Activated naive CD8-positive, alpha-beta T cell treated with anti-CD3 and anti-CD28 coated beads, Interleukin-2, amount 50 U/mL, for 24 hours (primary cell): ENCODE results near the gene SCRT2.

Experiments
- ATAC-seq: fragments of 150-1000 bp; cut with Tn5 transposase; one replicate; pipeline ENCODE4 v1.10.0; 2021
- DNase-seq: peaks from one replicate; pipeline ENCODE4 v3.0.0; 2021
- H3K27ac Mint-ChIP-seq: one replicate; pipeline ENCODE4 v1.8.0; 2021; ENCODE audit warnings: mild to moderate bottlenecking, mixed read lengths
- H3K27me3 Mint-ChIP-seq: one replicate; pipeline ENCODE4 v1.8.0; 2021; ENCODE audit warnings: mixed read lengths
- H3K36me3 Mint-ChIP-seq: one replicate; pipeline ENCODE4 v1.8.0; 2021; ENCODE audit warnings: low read depth, mixed read lengths
- H3K4me1 Mint-ChIP-seq: one replicate; pipeline ENCODE4 v1.8.0; 2021; ENCODE audit warnings: mixed read lengths
- H3K4me3 Mint-ChIP-seq: one replicate; pipeline ENCODE4 v1.8.0; 2021; ENCODE audit warnings: mild to moderate bottlenecking, moderate library complexity, mixed read lengths
- H3K9me3 Mint-ChIP-seq: one replicate; pipeline ENCODE4 v1.8.0; 2021; ENCODE audit warnings: mixed read lengths

The SCRT2 gene

DNA sequence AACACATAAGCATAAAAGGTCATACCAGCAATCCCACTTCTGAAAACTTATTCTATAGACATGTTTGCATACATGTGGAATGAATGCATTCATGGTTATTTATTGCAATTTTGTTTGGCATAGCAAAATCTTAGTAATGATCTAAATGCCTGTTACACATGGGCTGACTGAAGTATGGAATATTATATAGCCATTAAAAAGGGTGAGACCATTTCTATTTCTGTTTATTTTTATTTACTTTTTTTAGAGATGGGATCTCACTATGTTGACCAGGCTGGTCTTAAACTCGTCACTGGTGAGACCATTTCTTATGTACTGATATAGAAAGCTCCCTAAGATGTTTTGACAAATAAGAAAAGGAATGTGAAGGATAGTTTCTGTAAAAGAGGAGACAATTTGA, 14.3 kb upstream of the SCRT2 start:
- no peak for ATAC-seq

DNA sequence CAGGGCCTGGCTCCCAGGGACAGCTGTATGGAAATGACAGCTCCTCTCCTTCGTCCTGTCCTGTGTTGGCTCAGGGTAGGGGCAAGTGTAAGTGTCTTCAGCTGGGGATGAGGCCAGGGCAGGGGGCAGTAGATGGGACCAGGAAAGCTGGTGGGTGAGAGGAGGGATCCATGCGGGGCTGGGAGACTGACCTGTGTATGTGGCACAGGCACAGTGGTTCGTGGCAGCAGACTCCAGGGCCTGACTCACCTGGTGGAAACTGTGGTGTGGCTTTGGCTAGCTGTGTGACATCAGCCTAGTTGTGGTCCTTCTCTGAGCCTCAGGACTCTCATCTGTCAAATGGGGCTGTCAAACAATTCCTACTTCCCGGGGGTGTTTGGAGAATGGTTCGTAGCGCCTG, 13.7 kb upstream of the SCRT2 start:
- H3K4me1 Mint-ChIP-seq: no peaks in the 10 kb centered on the region
- H3K36me3 Mint-ChIP-seq: no peaks in the 10 kb centered on the region
- ATAC-seq: peak; percentile 61
- no peak for DNase-seq
- H3K9me3 Mint-ChIP-seq: no peaks in the 10 kb centered on the region
- H3K27me3 Mint-ChIP-seq: peaks cover 17% of the 10 kb centered on the region
- H3K27ac Mint-ChIP-seq: no peak overlapping the region
- no peak overlapping the region for H3K4me3 Mint-ChIP-seq

More for the DNA sequence above, 14.3 kb upstream of the SCRT2 start:
- Mint-ChIP-seq H3K9me3 (no peaks in the 10 kb centered on the region), H3K27me3 (peaks cover 17% of the 10 kb centered on the region), H3K36me3 (no peaks in the 10 kb centered on the region), H3K4me3 (no peak overlapping the region), H3K27ac (no peak overlapping the region), H3K4me1 (no peaks in the 10 kb centered on the region)
- DNase-seq: no peak

DNA sequence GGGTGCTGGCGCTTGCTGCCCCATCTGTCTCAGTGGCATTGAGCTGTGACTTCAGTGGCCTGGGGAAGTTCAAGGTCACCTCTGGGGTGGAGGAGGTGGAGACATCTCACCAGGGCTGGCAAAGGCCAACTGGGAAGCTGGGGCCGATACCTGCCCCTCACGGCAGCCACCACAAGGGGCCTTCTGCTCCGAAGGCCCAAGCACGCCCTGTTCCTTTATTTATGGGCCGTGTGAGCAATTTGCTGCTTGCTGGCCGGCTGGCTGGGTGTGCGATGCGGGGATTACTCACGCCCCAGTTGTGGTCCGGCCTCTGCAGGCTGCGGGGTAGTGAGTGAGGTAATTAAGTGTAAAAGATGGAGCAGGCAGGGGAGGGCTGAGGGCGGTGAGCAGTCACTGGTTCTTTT, 13.2 kb upstream of the SCRT2 start:
- H3K4me3 Mint-ChIP-seq: no peak overlapping the region
- no peaks in the 10 kb centered on the region for H3K9me3 Mint-ChIP-seq
- ATAC-seq (no peak), DNase-seq (no peak)
- no peaks in the 10 kb centered on the region for H3K36me3 Mint-ChIP-seq
- H3K4me1 Mint-ChIP-seq: no peaks in the 10 kb centered on the region
- H3K27ac Mint-ChIP-seq: no peak overlapping the region
- H3K27me3 Mint-ChIP-seq: peaks cover 17% of the 10 kb centered on the region

DNA sequence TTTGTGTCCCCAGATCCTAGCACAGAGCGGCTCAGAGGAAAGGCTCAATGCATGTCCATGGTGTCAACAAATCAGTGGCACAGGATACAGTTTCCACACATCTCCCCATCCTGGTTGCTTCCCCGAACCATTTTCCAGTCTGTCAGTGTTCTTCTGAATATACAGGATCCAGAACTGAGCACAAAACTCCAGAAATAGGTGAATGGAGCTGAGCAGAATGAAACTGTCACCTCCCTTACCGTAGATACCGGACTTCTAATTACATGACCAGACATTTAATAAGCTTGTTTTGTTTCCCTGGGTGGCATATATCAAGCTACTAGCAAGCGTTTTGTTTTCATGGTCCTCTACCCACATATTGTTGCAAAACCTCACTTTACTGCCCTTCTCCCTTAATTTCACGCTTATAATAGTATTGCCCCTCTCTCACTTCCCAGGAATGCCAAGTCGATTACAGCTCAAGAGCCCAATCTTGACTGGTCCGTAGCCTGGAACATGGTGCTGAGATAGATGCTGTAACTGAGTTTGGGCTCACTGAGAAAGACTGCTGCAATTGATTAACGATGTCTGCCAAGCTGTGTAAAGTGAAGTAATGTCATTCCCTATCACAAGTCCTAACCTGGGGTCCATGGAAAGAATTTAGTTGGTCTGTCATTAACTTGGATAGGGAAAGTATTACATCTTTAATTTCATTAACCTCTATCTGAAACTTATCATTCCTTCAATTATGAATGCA, 12.0 kb upstream of the SCRT2 start:
- DNase-seq: no peak
- H3K4me3 Mint-ChIP-seq: no peak overlapping the region

DNA sequence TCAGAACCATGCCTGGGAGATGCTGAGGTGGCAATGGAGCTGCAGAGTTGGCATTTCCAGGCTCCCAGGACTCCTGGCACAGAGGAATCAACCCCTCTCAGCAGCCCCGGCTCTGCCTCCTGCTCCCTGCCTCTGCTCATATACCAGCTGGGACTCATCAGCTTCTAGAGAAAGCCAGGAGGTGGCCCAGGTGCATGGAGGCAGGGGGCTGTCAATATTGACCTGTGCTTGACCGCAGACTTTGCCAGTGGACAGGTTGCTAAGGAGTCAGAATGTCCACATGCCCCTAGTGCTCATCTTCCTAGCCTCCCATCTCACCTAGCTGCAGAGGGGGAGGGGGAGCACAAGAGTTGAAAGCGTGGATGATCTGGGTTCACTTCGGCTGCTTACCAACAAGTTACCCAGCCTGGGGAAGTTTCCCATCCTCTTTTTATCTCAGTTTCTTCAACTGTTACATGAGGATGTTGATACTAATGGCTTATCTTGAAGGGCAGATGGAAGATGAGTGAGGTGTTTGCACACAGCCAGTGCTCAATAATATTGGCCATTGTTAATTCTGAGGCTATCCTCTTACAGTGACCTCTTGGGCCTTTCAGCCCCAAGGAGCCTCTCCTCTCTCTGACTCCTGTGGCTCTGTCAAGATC, 9.2 kb upstream of the SCRT2 start:
- no peak overlapping the region for H3K4me3 Mint-ChIP-seq

More for the DNA sequence above, 12.0 kb upstream of the SCRT2 start:
- no peak for ATAC-seq
- Mint-ChIP-seq H3K9me3 (no peaks in the 10 kb centered on the region), H3K27ac (no peak overlapping the region), H3K27me3 (peaks cover 17% of the 10 kb centered on the region), H3K4me1 (no peaks in the 10 kb centered on the region), H3K36me3 (no peaks in the 10 kb centered on the region)

DNA sequence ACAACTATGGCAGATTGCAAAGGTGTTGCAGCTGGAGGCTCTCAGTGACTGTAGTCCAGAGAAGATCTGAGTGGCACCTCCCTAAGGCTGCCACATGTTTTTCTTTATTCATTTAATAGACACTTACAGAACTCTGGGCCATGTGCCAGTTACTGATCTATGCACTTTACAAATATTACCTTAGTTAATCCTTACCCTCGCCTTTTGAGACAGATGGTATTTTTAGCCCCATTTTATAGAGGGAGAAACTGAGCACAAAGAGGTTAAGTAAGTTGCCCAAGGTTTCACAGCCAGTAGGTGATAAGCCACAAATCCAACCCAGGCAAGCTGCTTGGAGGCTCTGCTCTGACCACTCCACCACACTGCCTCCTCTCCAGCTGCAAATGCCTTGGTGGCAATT, 6.5 kb upstream of the SCRT2 start:
- no peaks in the 10 kb centered on the region for H3K36me3 Mint-ChIP-seq
- H3K9me3 Mint-ChIP-seq: no peaks in the 10 kb centered on the region
- H3K27ac Mint-ChIP-seq: no peak overlapping the region
- peaks cover 27% of the 10 kb centered on the region for H3K27me3 Mint-ChIP-seq
- DNase-seq: no peak
- H3K4me1 Mint-ChIP-seq: no peaks in the 10 kb centered on the region
- ATAC-seq: no peak
- H3K4me3 Mint-ChIP-seq: no peak overlapping the region

More for the DNA sequence above, 9.2 kb upstream of the SCRT2 start:
- Mint-ChIP-seq H3K27ac (no peak overlapping the region), H3K27me3 (peaks cover 17% of the 10 kb centered on the region), H3K4me1 (no peaks in the 10 kb centered on the region), H3K36me3 (no peaks in the 10 kb centered on the region), H3K9me3 (no peaks in the 10 kb centered on the region)
- ATAC-seq (no peak), DNase-seq (no peak)

DNA sequence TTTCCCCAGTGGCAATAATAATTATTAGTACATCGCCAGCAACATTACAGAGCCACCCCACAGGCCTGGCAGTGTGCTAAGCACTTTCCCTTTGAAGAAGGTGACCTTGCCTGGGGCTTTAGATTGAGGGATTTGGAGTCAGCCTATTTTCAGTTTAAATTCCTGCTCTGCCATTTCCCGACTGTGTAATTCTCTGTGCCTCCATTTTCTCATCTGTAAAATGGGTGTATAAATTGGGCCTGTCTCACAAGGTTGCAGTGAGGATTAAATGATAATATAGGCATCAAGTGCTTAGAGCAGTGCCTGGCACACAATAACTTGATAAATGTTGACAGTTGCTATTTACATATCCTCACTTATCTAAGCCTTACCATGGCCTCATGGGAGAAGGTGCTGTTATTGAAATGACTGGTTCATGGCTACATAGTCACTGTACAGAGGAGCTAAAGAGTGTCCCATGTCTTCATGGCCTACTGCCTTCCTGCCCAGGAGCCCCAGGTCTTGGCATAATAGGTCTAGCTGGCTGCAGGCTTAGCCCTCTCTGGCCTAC, 5.1 kb upstream of the SCRT2 start:
- ATAC-seq (no peak), DNase-seq (no peak)
- Mint-ChIP-seq H3K9me3 (no peaks in the 10 kb centered on the region), H3K27me3 (peaks cover 37% of the 10 kb centered on the region), H3K4me3 (no peak overlapping the region), H3K36me3 (no peaks in the 10 kb centered on the region), H3K27ac (no peak overlapping the region), H3K4me1 (peaks cover 7% of the 10 kb centered on the region)

DNA sequence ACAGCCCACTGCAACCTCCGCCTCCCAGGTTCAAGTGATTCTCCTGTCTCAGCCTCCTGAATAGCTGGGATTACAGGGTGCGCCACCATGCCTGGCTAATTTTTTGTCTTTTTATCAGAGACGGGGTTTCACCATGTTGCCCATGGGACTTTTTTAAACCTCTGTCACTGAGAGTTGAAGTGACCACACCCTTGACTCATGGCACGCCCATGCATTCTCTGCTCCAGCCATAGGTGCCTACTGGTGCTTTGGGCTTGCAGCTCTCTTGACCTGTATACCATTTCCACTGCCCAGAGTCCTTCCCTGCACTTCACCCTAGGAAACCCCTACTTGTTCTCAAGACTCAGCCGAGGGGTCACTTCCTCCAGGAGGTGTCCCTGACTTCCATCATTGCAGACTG, 2.4 kb upstream of the SCRT2 start:
- H3K27me3 Mint-ChIP-seq: peaks cover 57% of the 10 kb centered on the region
- H3K27ac Mint-ChIP-seq: no peak overlapping the region
- ATAC-seq (no peak), DNase-seq (no peak)
- peaks cover 9% of the 10 kb centered on the region for H3K4me1 Mint-ChIP-seq
- H3K36me3 Mint-ChIP-seq: no peaks in the 10 kb centered on the region
- H3K4me3 Mint-ChIP-seq: no peak overlapping the region
- H3K9me3 Mint-ChIP-seq: no peaks in the 10 kb centered on the region

DNA sequence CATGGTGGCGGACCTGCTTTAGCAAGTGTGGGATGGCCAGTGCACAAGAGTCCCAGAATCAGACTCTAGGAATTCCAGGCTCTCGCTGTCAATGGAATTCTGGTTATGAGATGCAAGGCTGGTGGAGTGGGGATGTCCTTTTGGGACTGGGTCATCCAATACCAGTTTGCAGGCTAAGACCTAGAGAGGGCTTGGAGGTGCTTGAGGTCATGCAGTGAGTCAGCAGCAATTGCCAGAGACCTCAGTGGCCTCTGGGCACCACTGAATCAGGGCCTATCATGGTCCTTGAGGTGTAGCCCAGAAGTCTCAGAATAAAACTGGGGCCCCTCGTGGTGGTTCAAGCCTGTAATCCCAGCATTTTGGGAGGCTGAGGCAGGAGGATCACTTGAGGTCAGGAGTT, 1.4 kb upstream of the SCRT2 start:
- DNase-seq (no peak), ATAC-seq (no peak)
- no peak overlapping the region for H3K4me3 Mint-ChIP-seq
- H3K36me3 Mint-ChIP-seq: no peaks in the 10 kb centered on the region
- H3K9me3 Mint-ChIP-seq: no peaks in the 10 kb centered on the region
- no peak overlapping the region for H3K27ac Mint-ChIP-seq
- H3K27me3 Mint-ChIP-seq: peaks cover 65% of the 10 kb centered on the region
- H3K4me1 Mint-ChIP-seq: peaks cover 9% of the 10 kb centered on the region

DNA sequence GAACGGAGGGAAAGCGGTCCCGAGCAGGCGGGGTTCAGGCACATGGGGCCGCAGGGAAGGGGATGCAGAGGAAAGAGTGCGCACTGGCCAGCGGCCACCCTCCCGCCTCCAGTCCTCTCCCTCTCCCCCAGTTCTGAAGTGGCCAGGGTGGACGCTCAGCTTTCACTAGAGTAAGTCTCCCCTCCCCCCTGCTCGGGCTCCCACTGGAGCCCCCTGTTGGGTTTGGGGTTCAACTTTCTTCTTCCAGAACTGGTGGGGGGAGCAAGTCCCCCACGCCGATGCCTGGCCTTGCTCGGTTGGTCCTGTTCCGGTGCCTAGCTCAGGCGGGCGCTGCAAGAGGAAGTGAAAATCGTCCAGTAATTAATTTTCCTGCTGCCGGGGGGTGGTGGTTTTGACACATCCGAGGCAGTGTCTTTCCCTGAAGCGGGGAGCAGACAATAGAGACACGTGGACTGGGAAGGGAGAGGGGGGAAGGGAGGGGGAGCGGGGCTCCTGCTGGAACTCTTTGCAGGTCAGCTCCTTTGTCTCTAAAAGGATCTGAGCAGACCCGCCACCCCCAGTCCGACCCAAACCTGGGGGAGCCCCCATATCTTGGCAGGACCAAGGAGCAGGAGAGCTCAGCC, 824 bp upstream of the SCRT2 start:
- ATAC-seq (no peak), DNase-seq (no peak)
- Mint-ChIP-seq H3K9me3 (no peaks in the 10 kb centered on the region), H3K27ac (no peak overlapping the region), H3K4me3 (no peak overlapping the region), H3K36me3 (no peaks in the 10 kb centered on the region), H3K27me3 (peaks cover 70% of the 10 kb centered on the region), H3K4me1 (peaks cover 9% of the 10 kb centered on the region)

DNA sequence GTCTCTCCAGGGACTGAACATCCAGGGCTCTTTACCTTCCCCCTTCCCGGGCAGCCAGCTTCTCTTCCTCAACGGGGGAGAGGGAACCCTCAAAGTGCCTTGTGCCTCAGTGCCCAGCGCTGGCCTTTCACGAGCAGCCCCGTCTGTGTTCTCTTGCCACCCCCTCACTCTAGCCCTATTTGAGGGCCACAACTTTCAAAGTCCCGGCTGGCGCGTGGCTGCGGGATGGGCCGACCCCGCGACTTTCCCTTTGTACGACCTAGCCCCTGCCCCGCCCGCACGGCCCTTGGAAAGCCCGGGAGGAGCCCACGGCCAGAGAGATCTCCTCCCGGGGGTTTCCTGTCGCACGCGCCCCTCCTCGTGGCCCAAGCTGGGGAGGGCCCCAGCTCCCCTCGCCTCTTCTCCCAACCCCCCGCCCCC, 559 bp downstream of the SCRT2 start:
- no peak overlapping the region for H3K27ac Mint-ChIP-seq
- no peaks in the 10 kb centered on the region for H3K36me3 Mint-ChIP-seq
- peaks cover 80% of the 10 kb centered on the region for H3K27me3 Mint-ChIP-seq
- peaks cover 9% of the 10 kb centered on the region for H3K4me1 Mint-ChIP-seq
- no peak for ATAC-seq
- no peaks in the 10 kb centered on the region for H3K9me3 Mint-ChIP-seq
- DNase-seq: no peak
- H3K4me3 Mint-ChIP-seq: no peak overlapping the region

DNA sequence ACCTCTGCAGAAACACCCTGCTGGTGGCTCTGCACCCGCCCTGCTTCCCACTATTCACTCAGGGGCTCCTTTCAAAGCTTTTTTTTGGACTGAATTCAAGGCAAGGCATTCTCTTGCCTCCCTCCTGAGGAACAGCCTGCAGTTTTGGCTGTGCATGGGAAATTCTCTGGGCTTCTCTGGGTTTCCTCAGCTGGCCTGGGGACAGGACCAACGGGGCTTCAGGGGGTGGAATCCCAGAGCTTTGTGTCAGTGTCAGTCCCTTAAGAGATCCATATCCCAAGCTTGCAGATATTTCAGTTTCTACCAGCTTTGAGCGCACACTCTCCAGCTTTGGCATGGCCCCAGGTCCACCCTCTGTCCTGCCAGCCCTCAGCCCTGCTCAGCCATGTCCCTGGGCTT, 2.0 kb downstream of the SCRT2 start:
- H3K9me3 Mint-ChIP-seq: no peaks in the 10 kb centered on the region
- no peak overlapping the region for H3K27ac Mint-ChIP-seq
- peaks cover 9% of the 10 kb centered on the region for H3K4me1 Mint-ChIP-seq
- H3K36me3 Mint-ChIP-seq: no peaks in the 10 kb centered on the region
- no peak overlapping the region for H3K4me3 Mint-ChIP-seq
- DNase-seq (no peak), ATAC-seq (no peak)
- peaks cover 72% of the 10 kb centered on the region for H3K27me3 Mint-ChIP-seq

DNA sequence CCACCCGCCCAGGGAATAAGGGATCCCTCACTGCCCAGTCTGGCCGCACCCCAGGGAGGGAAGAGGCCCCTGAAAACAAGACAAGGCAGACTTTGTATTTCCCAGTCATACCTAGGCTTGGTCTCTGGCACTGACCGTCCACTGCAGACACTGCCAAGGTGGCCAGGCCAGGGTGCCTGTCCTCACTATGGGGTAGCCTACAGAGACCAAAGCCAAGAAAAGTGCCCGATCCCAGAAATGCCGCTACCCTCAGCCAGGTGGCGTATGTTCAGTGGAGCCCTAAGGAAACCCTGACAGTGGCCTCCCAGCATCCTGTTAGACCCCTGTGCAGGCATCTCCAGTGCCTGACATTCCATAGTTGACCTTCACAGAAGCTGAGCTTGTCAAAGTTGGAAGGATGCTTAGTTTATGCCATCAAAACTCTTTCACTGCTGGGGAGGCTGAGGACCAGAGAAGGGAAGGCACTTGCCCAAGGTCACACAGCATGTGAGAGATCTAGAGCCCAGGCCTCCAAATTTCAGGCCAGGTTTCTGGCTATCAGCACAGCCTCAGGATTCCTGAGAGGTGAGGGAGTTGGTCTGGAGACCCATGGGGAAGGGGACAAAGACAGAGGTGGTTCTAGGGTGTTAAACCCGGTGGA, 2.5 kb downstream of the SCRT2 start:
- Mint-ChIP-seq H3K27me3 (peaks cover 71% of the 10 kb centered on the region), H3K4me3 (no peak overlapping the region), H3K4me1 (peaks cover 9% of the 10 kb centered on the region)

DNA sequence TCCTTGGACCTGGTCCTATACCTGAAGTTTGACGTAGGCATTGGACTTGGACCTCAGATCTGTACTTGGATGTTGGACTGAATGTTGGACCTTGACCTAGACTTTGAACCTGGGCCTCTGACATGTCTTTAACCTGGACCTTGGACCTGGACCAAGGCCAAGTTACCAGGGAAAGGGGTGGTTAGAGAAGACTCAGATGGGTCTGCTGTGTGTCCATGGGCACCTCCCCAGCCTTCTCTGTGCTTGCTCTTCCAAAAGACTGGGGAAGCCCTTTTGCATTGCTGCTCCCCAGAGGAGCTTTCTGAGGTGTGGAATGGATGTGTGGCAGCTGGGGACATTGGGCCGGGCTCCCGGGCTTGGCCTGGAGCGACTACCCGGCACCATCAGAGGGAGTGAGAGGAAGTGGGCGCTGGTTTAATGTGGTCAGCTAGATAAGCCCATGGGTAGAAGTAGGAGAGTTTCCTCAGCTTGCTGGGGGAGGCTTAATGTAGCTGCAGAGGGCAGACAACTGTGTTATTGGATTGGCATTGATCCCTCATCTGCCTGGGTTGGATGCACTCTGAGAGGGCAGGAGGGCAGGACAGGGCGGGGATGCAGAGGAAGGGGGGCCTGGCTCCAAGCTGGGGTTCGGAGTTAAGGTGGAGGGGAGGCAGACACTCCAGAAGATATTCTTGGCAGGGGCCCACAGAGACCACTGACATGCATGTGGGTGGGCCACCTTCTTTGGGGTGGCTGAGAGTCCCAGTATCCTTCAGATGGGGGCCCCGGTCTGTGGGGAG, 4.2 kb downstream of the SCRT2 start:
- H3K27ac Mint-ChIP-seq: no peak overlapping the region
- peaks cover 66% of the 10 kb centered on the region for H3K27me3 Mint-ChIP-seq
- H3K36me3 Mint-ChIP-seq: no peaks in the 10 kb centered on the region
- no peak overlapping the region for H3K4me3 Mint-ChIP-seq
- ATAC-seq (no peak), DNase-seq (no peak)
- H3K4me1 Mint-ChIP-seq: peaks cover 8% of the 10 kb centered on the region
- H3K9me3 Mint-ChIP-seq: no peaks in the 10 kb centered on the region

More for the DNA sequence above, 2.5 kb downstream of the SCRT2 start:
- Mint-ChIP-seq H3K36me3 (no peaks in the 10 kb centered on the region), H3K27ac (no peak overlapping the region), H3K9me3 (no peaks in the 10 kb centered on the region)
- ATAC-seq (no peak), DNase-seq (no peak)
